GM12892 (cell line): ENCODE measurements around the gene TTC27.
"Not testable (repeated sequence)": the region's sequence is repeated elsewhere in the genome, so short reads cannot be mapped to it uniquely, and the experiment has no call there.

ENCODE experiments used
- DNase-seq: peaks from one replicate; pipeline ENCODE4 v3.0.0; 2011; ENCODE audit not compliant: insufficient read length
- FAIRE-seq: peaks from 2 replicates; lab custom pipeline; 2011; peaks lifted over from hg19 to GRCh38; lab: Jason Lieb, UNC
- POLR2A ChIP-seq: IDR thresholded peaks from 2 replicates; pipeline ENCODE4 v1.6.1; 2011; ENCODE audit warnings: low read depth, low read length, control low read depth
- POLR2AphosphoS5 ChIP-seq: IDR thresholded peaks from 2 replicates; pipeline ENCODE4 v1.6.1; 2011; ENCODE audit warnings: low read depth, low read length, control low read depth
- TAF1 ChIP-seq: IDR thresholded peaks from 2 replicates; pipeline ENCODE4 v1.6.1; 2011; ENCODE audit warnings: low read depth, mild to moderate bottlenecking, control low read depth, low read length, borderline replicate concordance

TTC27 gene

GRCh38 chr2:32838418-32838817 lies 210.6 kb downstream of the TTC27 start:
- no peak for DNase-seq
- FAIRE-seq, result no peak
- TF ChIP-seq POLR2AphosphoS5, result no peak

- FAIRE-seq (no peak), DNase-seq (no peak)
- no peak for TF ChIP-seq POLR2AphosphoS5
- no peak for TF ChIP-seq TAF1
- no peak for TF ChIP-seq POLR2A
Measured at GRCh38 chr2:32838949-32839348, 211.1 kb downstream of the TTC27 start.

GRCh38 chr2:32841931-32842898 lies 214.4 kb downstream of the TTC27 start:
- TF ChIP-seq POLR2A (no peak), TAF1 (no peak), POLR2AphosphoS5 (no peak)
- no peak for FAIRE-seq
- no peak for DNase-seq

- DNase-seq (no peak), FAIRE-seq (no peak)
- no peak for TF ChIP-seq POLR2AphosphoS5
- no peak for TF ChIP-seq POLR2A
- no peak for TF ChIP-seq TAF1
Measured at GRCh38 chr2:32843699-32844098, 215.8 kb downstream of the TTC27 start.

GRCh38 chr2:32844253-32844652 lies 216.4 kb downstream of the TTC27 start:
- FAIRE-seq, result no peak
- DNase-seq, result no peak
- no peak for TF ChIP-seq TAF1
- no peak for TF ChIP-seq POLR2AphosphoS5
- no peak for TF ChIP-seq POLR2A

GRCh38 chr2:32846274-32846673 lies 218.4 kb downstream of the TTC27 start:
- not testable (repeated sequence) for DNase-seq, FAIRE-seq

GRCh38 chr2:32847734-32848133 lies 219.9 kb downstream of the TTC27 start:
- no peak for FAIRE-seq
- TF ChIP-seq POLR2AphosphoS5 (no peak), POLR2A (no peak), TAF1 (no peak)
- no peak for DNase-seq

- FAIRE-seq (no peak), DNase-seq (no peak)
- TF ChIP-seq TAF1, result no peak
- TF ChIP-seq POLR2A, result no peak
- no peak for TF ChIP-seq POLR2AphosphoS5
Measured at GRCh38 chr2:32849456-32850194, 221.8 kb downstream of the TTC27 start.

GRCh38 chr2:32851777-32852439 lies 224.1 kb downstream of the TTC27 start:
- FAIRE-seq (no peak), DNase-seq (no peak)
- TF ChIP-seq POLR2AphosphoS5 (no peak), TAF1 (no peak)

GRCh38 chr2:32852856-32853255 lies 225.0 kb downstream of the TTC27 start:
- FAIRE-seq, result no peak
- no peak for TF ChIP-seq POLR2AphosphoS5
- no peak for TF ChIP-seq POLR2A
- TF ChIP-seq TAF1, result no peak
- DNase-seq, result no peak

GRCh38 chr2:32856891-32857290 lies 229.0 kb downstream of the TTC27 start:
- no peak for TF ChIP-seq TAF1
- TF ChIP-seq POLR2AphosphoS5, result no peak
- TF ChIP-seq POLR2A, result no peak
- FAIRE-seq (no peak), DNase-seq (no peak)
